ENCODE results near the gene GPBP1L1.
"Not testable (repeated sequence)": the region's sequence is repeated elsewhere in the genome, so short reads cannot be mapped to it uniquely, and the experiment has no call there.

GPBP1L1 gene

DNA sequence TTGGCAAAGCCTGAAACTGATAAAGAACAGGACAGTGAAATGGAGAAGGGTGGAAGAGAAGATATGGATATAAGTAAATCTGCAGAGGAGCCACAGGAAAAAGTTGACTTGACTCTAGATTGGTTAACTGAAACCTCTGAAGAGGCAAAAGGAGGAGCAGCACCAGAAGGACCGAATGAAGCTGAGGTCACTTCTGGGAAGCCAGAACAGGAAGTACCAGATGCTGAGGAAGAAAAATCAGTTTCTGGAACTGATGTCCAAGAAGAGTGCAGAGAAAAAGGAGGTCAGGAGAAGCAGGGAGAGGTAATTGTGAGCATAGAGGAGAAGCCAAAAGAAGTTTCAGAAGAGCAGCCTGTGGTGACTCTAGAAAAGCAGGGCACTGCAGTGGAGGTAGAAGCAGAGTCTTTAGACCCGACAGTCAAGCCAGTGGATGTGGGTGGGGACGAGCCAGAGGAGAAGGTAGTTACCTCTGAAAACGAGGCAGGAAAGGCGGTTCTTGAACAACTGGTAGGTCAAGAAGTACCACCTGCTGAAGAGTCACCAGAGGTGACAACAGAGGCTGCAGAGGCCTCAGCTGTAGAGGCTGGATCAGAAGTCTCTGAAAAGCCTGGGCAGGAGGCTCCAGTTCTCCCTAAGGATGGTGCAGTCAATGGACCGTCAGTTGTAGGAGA lies 78.8 kb downstream of the GPBP1L1 start:
- TF ChIP-seq, protein P1, sequence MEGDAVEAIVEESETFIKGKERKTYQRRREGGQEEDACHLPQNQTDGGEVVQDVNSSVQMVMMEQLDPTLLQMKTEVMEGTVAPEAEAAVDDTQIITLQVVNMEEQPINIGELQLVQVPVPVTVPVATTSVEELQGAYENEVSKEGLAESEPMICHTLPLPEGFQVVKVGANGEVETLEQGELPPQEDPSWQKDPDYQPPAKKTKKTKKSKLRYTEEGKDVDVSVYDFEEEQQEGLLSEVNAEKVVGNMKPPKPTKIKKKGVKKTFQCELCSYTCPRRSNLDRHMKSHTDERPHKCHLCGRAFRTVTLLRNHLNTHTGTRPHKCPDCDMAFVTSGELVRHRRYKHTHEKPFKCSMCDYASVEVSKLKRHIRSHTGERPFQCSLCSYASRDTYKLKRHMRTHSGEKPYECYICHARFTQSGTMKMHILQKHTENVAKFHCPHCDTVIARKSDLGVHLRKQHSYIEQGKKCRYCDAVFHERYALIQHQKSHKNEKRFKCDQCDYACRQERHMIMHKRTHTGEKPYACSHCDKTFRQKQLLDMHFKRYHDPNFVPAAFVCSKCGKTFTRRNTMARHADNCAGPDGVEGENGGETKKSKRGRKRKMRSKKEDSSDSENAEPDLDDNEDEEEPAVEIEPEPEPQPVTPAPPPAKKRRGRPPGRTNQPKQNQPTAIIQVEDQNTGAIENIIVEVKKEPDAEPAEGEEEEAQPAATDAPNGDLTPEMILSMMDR (IDR thresholded peaks at IDR 0.05; ENCODE audit: insufficient read depth, low read length) = no peak
- TF ChIP-seq POLR2AphosphoS5 (IDR thresholded peaks at IDR 0.05; ENCODE audit: low read depth) = no peak
- Histone ChIP-seq H3K27me3 (ENCODE audit: insufficient read depth, poor library complexity, severe bottlenecking) (no peaks in the 10 kb centered on the region), H3K4me3 (replicated peaks; ENCODE audit: insufficient read depth, low read length) (no peak overlapping the region), H3K27ac (replicated peaks) (no peak overlapping the region)
- no peak for DNase-seq (ENCODE audit: low read depth in 1 of 2, low spot score in 1 of 2)

DNA sequence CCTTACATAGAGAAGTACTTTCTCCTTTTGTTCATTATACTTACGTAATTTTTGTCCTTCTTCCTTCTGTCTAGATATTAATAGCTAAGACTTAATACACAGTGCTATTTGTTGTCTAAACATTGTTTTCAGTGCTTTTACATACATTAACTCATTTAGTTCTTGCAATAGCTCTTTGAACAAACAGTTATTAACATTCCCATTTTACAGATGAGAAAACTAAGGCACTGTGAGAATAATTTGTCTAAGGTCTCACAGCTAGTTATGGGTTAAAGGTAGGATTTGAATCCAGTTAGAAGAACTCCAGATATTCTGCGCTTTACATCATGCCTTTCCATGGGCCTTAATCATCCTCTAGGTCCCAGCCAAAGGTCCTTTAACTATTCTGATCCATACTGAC lies 82.1 kb downstream of the GPBP1L1 start:
- Histone ChIP-seq H3K4me3 (replicated peaks; ENCODE audit: insufficient read depth, low read length) (no peak overlapping the region), H3K27ac (replicated peaks) (no peak overlapping the region), H3K27me3 (ENCODE audit: insufficient read depth, poor library complexity, severe bottlenecking) (no peaks in the 10 kb centered on the region)
- TF ChIP-seq, protein P1 (IDR thresholded peaks at IDR 0.05; ENCODE audit: insufficient read depth, low read length) = no peak
- TF ChIP-seq POLR2AphosphoS5 (IDR thresholded peaks at IDR 0.05; ENCODE audit: low read depth) = no peak
- TF ChIP-seq SPI1 (IDR thresholded peaks at IDR 0.05; ENCODE audit: borderline replicate concordance, low read depth) = no peak
- TF ChIP-seq GABPA (IDR thresholded peaks at IDR 0.05; ENCODE audit: low read depth) = no peak
- TF ChIP-seq, protein P2, sequence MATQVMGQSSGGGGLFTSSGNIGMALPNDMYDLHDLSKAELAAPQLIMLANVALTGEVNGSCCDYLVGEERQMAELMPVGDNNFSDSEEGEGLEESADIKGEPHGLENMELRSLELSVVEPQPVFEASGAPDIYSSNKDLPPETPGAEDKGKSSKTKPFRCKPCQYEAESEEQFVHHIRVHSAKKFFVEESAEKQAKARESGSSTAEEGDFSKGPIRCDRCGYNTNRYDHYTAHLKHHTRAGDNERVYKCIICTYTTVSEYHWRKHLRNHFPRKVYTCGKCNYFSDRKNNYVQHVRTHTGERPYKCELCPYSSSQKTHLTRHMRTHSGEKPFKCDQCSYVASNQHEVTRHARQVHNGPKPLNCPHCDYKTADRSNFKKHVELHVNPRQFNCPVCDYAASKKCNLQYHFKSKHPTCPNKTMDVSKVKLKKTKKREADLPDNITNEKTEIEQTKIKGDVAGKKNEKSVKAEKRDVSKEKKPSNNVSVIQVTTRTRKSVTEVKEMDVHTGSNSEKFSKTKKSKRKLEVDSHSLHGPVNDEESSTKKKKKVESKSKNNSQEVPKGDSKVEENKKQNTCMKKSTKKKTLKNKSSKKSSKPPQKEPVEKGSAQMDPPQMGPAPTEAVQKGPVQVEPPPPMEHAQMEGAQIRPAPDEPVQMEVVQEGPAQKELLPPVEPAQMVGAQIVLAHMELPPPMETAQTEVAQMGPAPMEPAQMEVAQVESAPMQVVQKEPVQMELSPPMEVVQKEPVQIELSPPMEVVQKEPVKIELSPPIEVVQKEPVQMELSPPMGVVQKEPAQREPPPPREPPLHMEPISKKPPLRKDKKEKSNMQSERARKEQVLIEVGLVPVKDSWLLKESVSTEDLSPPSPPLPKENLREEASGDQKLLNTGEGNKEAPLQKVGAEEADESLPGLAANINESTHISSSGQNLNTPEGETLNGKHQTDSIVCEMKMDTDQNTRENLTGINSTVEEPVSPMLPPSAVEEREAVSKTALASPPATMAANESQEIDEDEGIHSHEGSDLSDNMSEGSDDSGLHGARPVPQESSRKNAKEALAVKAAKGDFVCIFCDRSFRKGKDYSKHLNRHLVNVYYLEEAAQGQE (IDR thresholded peaks at IDR 0.05; ENCODE audit: insufficient replicate concordance, low read depth) = no peak
- DNase-seq (ENCODE audit: low read depth in 1 of 2, low spot score in 1 of 2) = no peak

GRCh38 chr1:45596765-45597164 lies 89.6 kb downstream of the GPBP1L1 start:
- not testable (repeated sequence) for H3K4me3 ChIP-seq (replicated peaks; ENCODE audit: insufficient read depth, low read length); H3K27me3 ChIP-seq (ENCODE audit: insufficient read depth, poor library complexity, severe bottlenecking); H3K27ac ChIP-seq (replicated peaks); DNase-seq (ENCODE audit: low read depth in 1 of 2, low spot score in 1 of 2)

- no peaks in the 10 kb centered on the region for H3K27me3 ChIP-seq (ENCODE audit: insufficient read depth, poor library complexity, severe bottlenecking)
- no peak overlapping the region for H3K27ac ChIP-seq (replicated peaks)
- no peak overlapping the region for H3K4me3 ChIP-seq (replicated peaks; ENCODE audit: insufficient read depth, low read length)
- DNase-seq (ENCODE audit: low read depth in 1 of 2, low spot score in 1 of 2) = no peak
- TF ChIP-seq, protein P1 (IDR thresholded peaks at IDR 0.05; ENCODE audit: insufficient read depth, low read length) = no peak
- TF ChIP-seq GABPA (IDR thresholded peaks at IDR 0.05; ENCODE audit: low read depth) (no peak), POLR2AphosphoS5 (IDR thresholded peaks at IDR 0.05; ENCODE audit: low read depth) (no peak), SPI1 (IDR thresholded peaks at IDR 0.05; ENCODE audit: borderline replicate concordance, low read depth) (no peak)
- TF ChIP-seq, protein P2 (IDR thresholded peaks at IDR 0.05; ENCODE audit: insufficient replicate concordance, low read depth) = no peak
Measured at GRCh38 chr1:45594412-45594811, 91.9 kb downstream of the GPBP1L1 start.

Data from HL-60 (cell line).